ENCODE data around the gene ECI2. TPM values are rescaled to one million over a fixed set of nuclear protein-coding genes. Genes with fewer than 3 reads are reported as not detected.
"Not testable (repeated sequence)": the region's sequence is repeated elsewhere in the genome, so short reads cannot be mapped to it uniquely, and the experiment has no call there.

ECI2 gene
- total and polyA plus RNA-seq, 4 donors: 45.7 to 92.3 (median 50.6) TPM

DNA sequence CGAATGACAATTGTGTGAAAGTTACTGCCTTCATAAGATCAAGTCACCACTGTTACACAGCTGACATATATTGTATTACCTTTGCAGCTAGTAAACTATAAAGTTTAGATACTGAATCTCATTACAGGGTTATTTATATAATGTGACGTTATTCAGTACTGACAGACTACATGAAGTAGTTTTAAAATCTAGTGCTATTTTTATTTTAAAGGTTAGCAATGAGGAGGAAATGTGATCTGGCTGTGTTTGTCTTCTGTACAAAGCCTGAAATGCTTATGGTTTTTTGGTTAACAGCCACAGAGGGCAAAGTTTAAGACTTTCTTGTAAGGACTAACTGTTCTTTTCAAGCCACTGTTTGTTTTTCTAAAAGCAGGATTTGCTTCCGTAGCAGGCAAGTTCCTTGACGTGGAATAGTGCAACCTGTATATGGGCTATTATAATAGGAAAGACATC lies 26.0 kb downstream of the ECI2 start:
- not testable (repeated sequence) for DNase-seq (ENCODE audit: low read depth in 4 of 6, low spot score in 6 of 6); H3K4me1 ChIP-seq (ENCODE audit: control insufficient read depth, insufficient read depth, low read length); H3K27me3 ChIP-seq (ENCODE audit: control insufficient read depth, insufficient read depth, low read length); H3K36me3 ChIP-seq (ENCODE audit: control insufficient read depth, insufficient read depth, low read length); H3K9me3 ChIP-seq (ENCODE audit: control insufficient read depth, insufficient read depth, low read length); H3K27ac ChIP-seq (ENCODE audit: low read depth, low read length); H3K4me3 ChIP-seq (ENCODE audit: low read depth, low read length)
- no CpG with 5 or more reads among the region's 4 CpGs for WGBS (ENCODE audit: insufficient coverage)

- Histone ChIP-seq H3K4me1 (ENCODE audit: control insufficient read depth, insufficient read depth, low read length) (no peaks in the 10 kb centered on the region), H3K4me3 (ENCODE audit: low read depth, low read length) (no peak overlapping the region), H3K9me3 (ENCODE audit: control insufficient read depth, insufficient read depth, low read length) (peaks cover 3% of the 10 kb centered on the region), H3K27me3 (ENCODE audit: control insufficient read depth, insufficient read depth, low read length) (no peaks in the 10 kb centered on the region), H3K36me3 (ENCODE audit: control insufficient read depth, insufficient read depth, low read length) (no peaks in the 10 kb centered on the region), H3K27ac (ENCODE audit: low read depth, low read length) (no peak overlapping the region)
- no peak for DNase-seq (ENCODE audit: low read depth in 4 of 6, low spot score in 6 of 6)
- WGBS (ENCODE audit: insufficient coverage): 86% methylated on average over 3 of the region's 9 CpGs
Observed at GRCh38 chr6:4108561-4109093, 26.7 kb downstream of the ECI2 start.

DNA sequence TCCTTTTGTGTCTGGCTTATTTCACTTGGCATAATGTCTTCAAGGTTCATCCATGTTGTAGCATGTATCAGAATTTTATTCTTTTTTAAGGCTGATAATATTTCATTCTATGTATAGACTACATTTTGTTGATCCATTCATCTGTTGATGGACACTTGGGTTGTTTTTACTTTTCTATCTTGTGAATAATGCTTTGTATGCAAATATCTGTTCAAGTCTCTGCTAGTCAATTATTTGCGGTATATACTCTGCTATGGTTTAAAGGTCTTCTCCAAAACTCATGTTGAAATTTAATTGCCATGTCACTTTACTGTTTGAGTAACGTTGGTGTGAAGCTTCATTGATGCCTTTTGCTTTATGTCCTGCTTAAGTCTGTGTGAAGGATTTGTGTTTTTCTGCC lies 27.5 kb downstream of the ECI2 start:
- peaks cover 3% of the 10 kb centered on the region for H3K9me3 ChIP-seq (ENCODE audit: control insufficient read depth, insufficient read depth, low read length)
- H3K27me3 ChIP-seq (ENCODE audit: control insufficient read depth, insufficient read depth, low read length): no peaks in the 10 kb centered on the region
- DNase-seq (ENCODE audit: low read depth in 4 of 6, low spot score in 6 of 6): no peak
- H3K36me3 ChIP-seq (ENCODE audit: control insufficient read depth, insufficient read depth, low read length): no peaks in the 10 kb centered on the region
- no peak overlapping the region for H3K4me3 ChIP-seq (ENCODE audit: low read depth, low read length)
- H3K27ac ChIP-seq (ENCODE audit: low read depth, low read length): no peak overlapping the region
- WGBS (ENCODE audit: insufficient coverage): no CpG with 5 or more reads among the region's 2 CpGs
- H3K4me1 ChIP-seq (ENCODE audit: control insufficient read depth, insufficient read depth, low read length): no peaks in the 10 kb centered on the region

GRCh38 chr6:4105980-4106536 lies 29.3 kb downstream of the ECI2 start:
- no peak overlapping the region for H3K4me3 ChIP-seq (ENCODE audit: low read depth, low read length)
- H3K9me3 ChIP-seq (ENCODE audit: control insufficient read depth, insufficient read depth, low read length): no peaks in the 10 kb centered on the region
- H3K27me3 ChIP-seq (ENCODE audit: control insufficient read depth, insufficient read depth, low read length): no peaks in the 10 kb centered on the region
- H3K4me1 ChIP-seq (ENCODE audit: control insufficient read depth, insufficient read depth, low read length): no peaks in the 10 kb centered on the region
- no peak overlapping the region for H3K27ac ChIP-seq (ENCODE audit: low read depth, low read length)
- DNase-seq (ENCODE audit: low read depth in 4 of 6, low spot score in 6 of 6): no peak
- WGBS (ENCODE audit: insufficient coverage): 57% methylated on average over 2 of the region's 4 CpGs
- H3K36me3 ChIP-seq (ENCODE audit: control insufficient read depth, insufficient read depth, low read length): no peaks in the 10 kb centered on the region

GRCh38 chr6:4103929-4104328 lies 31.4 kb downstream of the ECI2 start:
- no peak for DNase-seq (ENCODE audit: low read depth in 4 of 6, low spot score in 6 of 6)
- H3K27me3 ChIP-seq (ENCODE audit: control insufficient read depth, insufficient read depth, low read length): no peaks in the 10 kb centered on the region
- no peaks in the 10 kb centered on the region for H3K36me3 ChIP-seq (ENCODE audit: control insufficient read depth, insufficient read depth, low read length)
- no peak overlapping the region for H3K4me3 ChIP-seq (ENCODE audit: low read depth, low read length)
- no peak overlapping the region for H3K27ac ChIP-seq (ENCODE audit: low read depth, low read length)
- H3K9me3 ChIP-seq (ENCODE audit: control insufficient read depth, insufficient read depth, low read length): no peaks in the 10 kb centered on the region
- 91% methylated on average over 4 of the region's 5 CpGs for WGBS (ENCODE audit: insufficient coverage)
- no peaks in the 10 kb centered on the region for H3K4me1 ChIP-seq (ENCODE audit: control insufficient read depth, insufficient read depth, low read length)

- Histone ChIP-seq H3K36me3 (ENCODE audit: control insufficient read depth, insufficient read depth, low read length) (no peaks in the 10 kb centered on the region), H3K27ac (ENCODE audit: low read depth, low read length) (no peak overlapping the region), H3K9me3 (ENCODE audit: control insufficient read depth, insufficient read depth, low read length) (no peaks in the 10 kb centered on the region), H3K4me1 (ENCODE audit: control insufficient read depth, insufficient read depth, low read length) (no peaks in the 10 kb centered on the region), H3K4me3 (ENCODE audit: low read depth, low read length) (no peak overlapping the region), H3K27me3 (ENCODE audit: control insufficient read depth, insufficient read depth, low read length) (no peaks in the 10 kb centered on the region)
- DNase-seq (ENCODE audit: low read depth in 4 of 6, low spot score in 6 of 6): peak in 2 of 6 donors; percentile 77 to 79
- WGBS (ENCODE audit: insufficient coverage): 54% methylated on average over 5 of the region's 6 CpGs
Observed at GRCh38 chr6:4102687-4103244, 32.6 kb downstream of the ECI2 start.

GRCh38 chr6:4101298-4101697 lies 34.1 kb downstream of the ECI2 start:
- no peaks in the 10 kb centered on the region for H3K4me1 ChIP-seq (ENCODE audit: control insufficient read depth, insufficient read depth, low read length)
- no peak overlapping the region for H3K4me3 ChIP-seq (ENCODE audit: low read depth, low read length)
- DNase-seq (ENCODE audit: low read depth in 4 of 6, low spot score in 6 of 6): no peak
- WGBS (ENCODE audit: insufficient coverage): 100% methylated on average over 3 of the region's 3 CpGs
- no peaks in the 10 kb centered on the region for H3K27me3 ChIP-seq (ENCODE audit: control insufficient read depth, insufficient read depth, low read length)
- H3K9me3 ChIP-seq (ENCODE audit: control insufficient read depth, insufficient read depth, low read length): no peaks in the 10 kb centered on the region
- no peaks in the 10 kb centered on the region for H3K36me3 ChIP-seq (ENCODE audit: control insufficient read depth, insufficient read depth, low read length)
- no peak overlapping the region for H3K27ac ChIP-seq (ENCODE audit: low read depth, low read length)

DNA sequence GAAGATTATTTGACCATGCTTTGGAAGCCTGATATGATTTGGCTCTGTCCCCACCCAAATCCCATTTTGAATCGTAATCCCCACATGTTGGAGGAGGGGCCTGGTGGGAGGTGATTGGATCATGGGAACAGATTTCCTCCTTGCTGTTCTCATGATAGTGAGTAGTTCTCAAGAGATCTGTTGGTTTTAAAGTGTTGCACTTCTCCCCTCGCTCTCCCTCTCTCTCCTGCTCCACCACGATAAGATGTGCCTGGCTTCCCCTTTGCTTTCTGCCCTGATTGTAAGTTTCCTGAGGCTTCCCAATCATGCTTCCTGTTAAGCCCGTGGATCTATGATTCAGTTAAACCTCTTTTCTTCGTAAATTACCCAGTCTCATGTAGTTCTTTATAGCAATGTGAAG lies 34.7 kb downstream of the ECI2 start:
- Histone ChIP-seq H3K9me3 (ENCODE audit: control insufficient read depth, insufficient read depth, low read length) (no peaks in the 10 kb centered on the region), H3K4me1 (ENCODE audit: control insufficient read depth, insufficient read depth, low read length) (no peaks in the 10 kb centered on the region), H3K36me3 (ENCODE audit: control insufficient read depth, insufficient read depth, low read length) (no peaks in the 10 kb centered on the region), H3K27me3 (ENCODE audit: control insufficient read depth, insufficient read depth, low read length) (no peaks in the 10 kb centered on the region), H3K4me3 (ENCODE audit: low read depth, low read length) (no peak overlapping the region), H3K27ac (ENCODE audit: low read depth, low read length) (no peak overlapping the region)
- WGBS (ENCODE audit: insufficient coverage): 80% methylated on average over 1 of the region's 5 CpGs
- no peak for DNase-seq (ENCODE audit: low read depth in 4 of 6, low spot score in 6 of 6)

- WGBS (ENCODE audit: insufficient coverage): no CpG with 5 or more reads among the region's 1 CpG
Observed at GRCh38 chr6:4093288-4093687, 42.1 kb downstream of the ECI2 start.

GRCh38 chr6:4091941-4092340 lies 43.4 kb downstream of the ECI2 start:
- Histone ChIP-seq H3K27ac (ENCODE audit: low read depth, low read length) (no peak overlapping the region), H3K4me3 (ENCODE audit: low read depth, low read length) (no peak overlapping the region), H3K4me1 (ENCODE audit: control insufficient read depth, insufficient read depth, low read length) (no peaks in the 10 kb centered on the region), H3K9me3 (ENCODE audit: control insufficient read depth, insufficient read depth, low read length) (no peaks in the 10 kb centered on the region), H3K36me3 (ENCODE audit: control insufficient read depth, insufficient read depth, low read length) (no peaks in the 10 kb centered on the region), H3K27me3 (ENCODE audit: control insufficient read depth, insufficient read depth, low read length) (no peaks in the 10 kb centered on the region)
- DNase-seq (ENCODE audit: low read depth in 4 of 6, low spot score in 6 of 6): no peak
- 90% methylated on average over 4 of the region's 7 CpGs for WGBS (ENCODE audit: insufficient coverage)

More at GRCh38 chr6:4093288-4093687, 42.1 kb downstream of the ECI2 start:
- Histone ChIP-seq H3K27me3 (ENCODE audit: control insufficient read depth, insufficient read depth, low read length) (no peaks in the 10 kb centered on the region), H3K36me3 (ENCODE audit: control insufficient read depth, insufficient read depth, low read length) (no peaks in the 10 kb centered on the region), H3K9me3 (ENCODE audit: control insufficient read depth, insufficient read depth, low read length) (no peaks in the 10 kb centered on the region), H3K27ac (ENCODE audit: low read depth, low read length) (no peak overlapping the region), H3K4me1 (ENCODE audit: control insufficient read depth, insufficient read depth, low read length) (no peaks in the 10 kb centered on the region), H3K4me3 (ENCODE audit: low read depth, low read length) (no peak overlapping the region)
- DNase-seq (ENCODE audit: low read depth in 4 of 6, low spot score in 6 of 6): peak in 4 of 6 donors; percentile 22 to 97 (median 49)
